ENCODE data around the gene RAI1. TPM values are rescaled to one million over a fixed set of nuclear protein-coding genes. Genes with fewer than 3 reads are reported as not detected.

The RAI1 gene
- total RNA-seq, 1 donor from 2014 or later, result 24.7 TPM

- peaks cover 5 to 29% of the 10 kb centered on the region in 2 donors for H3K4me1 ChIP-seq
- no peaks in the 10 kb centered on the region for H3K9me3 ChIP-seq
- no peaks in the 10 kb centered on the region for H3K36me3 ChIP-seq
- no peak for TF ChIP-seq CTCF (IDR thresholded peaks at IDR 0.05)
- no peaks in the 10 kb centered on the region for H3K27me3 ChIP-seq
- DNase-seq (ENCODE audit: low spot score in 2 of 2), result no peak
- peak overlapping the region; percentile 64 to 70 for H3K27ac ChIP-seq
- intact Hi-C loops (cut with DNase I), result loop anchor here (2.0 kb wide), 2 partner anchors 16 to 30 kb away; partner anchors contain the start of gene RAI1
- H3K4me3 ChIP-seq, result no peak overlapping the region
Observed at GRCh38 chr17:17710355-17710727, 29.1 kb downstream of the RAI1 start.

GRCh38 chr17:17710728-17711541 is 29.7 kb downstream of the RAI1 start:
- intact Hi-C loops (cut with DNase I), result loop anchor here (2.0 kb wide), 2 partner anchors 16 to 30 kb away; partner anchors contain the start of gene RAI1

GRCh38 chr17:17711641-17712162 is 30.4 kb downstream of the RAI1 start:
- Histone ChIP-seq H3K27me3 (no peaks in the 10 kb centered on the region), H3K4me3 (no peak overlapping the region), H3K4me1 (peaks cover 5 to 29% of the 10 kb centered on the region in 2 donors), H3K9me3 (no peaks in the 10 kb centered on the region), H3K36me3 (no peaks in the 10 kb centered on the region), H3K27ac (peak overlapping the region; percentile 41 to 64)
- intact Hi-C loops (cut with DNase I), result loop anchor here (2.0 kb wide), 2 partner anchors 17 to 31 kb away; partner anchors contain the start of gene RAI1
- no peak for TF ChIP-seq CTCF (IDR thresholded peaks at IDR 0.05)
- DNase-seq (ENCODE audit: low spot score in 2 of 2), result no peak

More at GRCh38 chr17:17710728-17711541, 29.7 kb downstream of the RAI1 start:
- H3K4me3 ChIP-seq, result no peak overlapping the region
- TF ChIP-seq CTCF (IDR thresholded peaks at IDR 0.05), result no peak
- no peaks in the 10 kb centered on the region for H3K27me3 ChIP-seq
- peak; percentile 30 to 88 for DNase-seq (ENCODE audit: low spot score in 2 of 2)
- H3K36me3 ChIP-seq, result no peaks in the 10 kb centered on the region
- peaks cover 5 to 29% of the 10 kb centered on the region in 2 donors for H3K4me1 ChIP-seq
- H3K9me3 ChIP-seq, result no peaks in the 10 kb centered on the region
- peak overlapping the region; percentile 64 to 70 for H3K27ac ChIP-seq

GRCh38 chr17:17712268-17712924 is 31.1 kb downstream of the RAI1 start:
- no peaks in the 10 kb centered on the region for H3K27me3 ChIP-seq
- peaks cover 5 to 29% of the 10 kb centered on the region in 2 donors for H3K4me1 ChIP-seq
- H3K9me3 ChIP-seq, result no peaks in the 10 kb centered on the region
- peak overlapping the region in 1 of 2 donors; percentile 64 for H3K27ac ChIP-seq
- intact Hi-C loops (cut with DNase I), result no loop called here
- H3K4me3 ChIP-seq, result no peak overlapping the region
- H3K36me3 ChIP-seq, result no peaks in the 10 kb centered on the region
- no peak for TF ChIP-seq CTCF (IDR thresholded peaks at IDR 0.05)
- DNase-seq (ENCODE audit: low spot score in 2 of 2), result no peak

- no peak for TF ChIP-seq CTCF (IDR thresholded peaks at IDR 0.05)
- Histone ChIP-seq H3K4me1 (peaks cover 5 to 29% of the 10 kb centered on the region in 2 donors), H3K4me3 (peak overlapping the region in 1 of 2 donors; percentile 29), H3K36me3 (no peaks in the 10 kb centered on the region), H3K27ac (peak overlapping the region; percentile 58 to 66), H3K9me3 (no peaks in the 10 kb centered on the region), H3K27me3 (no peaks in the 10 kb centered on the region)
- intact Hi-C loops (cut with DNase I), result no loop called here
- DNase-seq (ENCODE audit: low spot score in 2 of 2), result no peak
Observed at GRCh38 chr17:17713839-17714238, 32.6 kb downstream of the RAI1 start.
